NOMO-1 (cell line): ENCODE measurements around the gene PROK2.

ENCODE experiments used
- DNase-seq, 2 experiments: peaks; one replicate each; lab custom pipeline; 2025; ENCODE audit not compliant: unreplicated experiment in 2 of 2; lab: John Stamatoyannopoulos, UW

Gene PROK2

DNA sequence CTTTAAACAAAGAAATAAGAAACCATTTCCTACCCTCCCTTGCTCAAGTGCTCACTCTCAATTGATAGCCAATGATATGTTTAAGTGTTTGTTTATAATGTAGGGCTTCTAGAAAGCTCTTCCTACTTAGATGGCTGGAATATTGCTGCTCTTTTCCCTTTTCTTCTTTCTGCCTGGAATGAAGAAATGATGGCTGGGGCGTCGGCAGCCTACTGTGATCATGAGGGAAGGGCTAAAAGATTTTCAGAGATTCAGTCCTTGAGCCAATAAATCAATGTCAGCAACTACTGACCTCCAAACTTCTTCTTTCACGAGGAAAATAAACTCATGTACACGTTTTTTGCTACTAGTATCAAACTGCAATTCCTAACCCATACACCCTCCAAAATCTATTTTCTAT, 33.3 kb downstream of the PROK2 start:
- no peak for DNase-seq

GRCh38 chr3:71744738-71745137, 40.2 kb downstream of the PROK2 start:
- no peak for DNase-seq

DNA sequence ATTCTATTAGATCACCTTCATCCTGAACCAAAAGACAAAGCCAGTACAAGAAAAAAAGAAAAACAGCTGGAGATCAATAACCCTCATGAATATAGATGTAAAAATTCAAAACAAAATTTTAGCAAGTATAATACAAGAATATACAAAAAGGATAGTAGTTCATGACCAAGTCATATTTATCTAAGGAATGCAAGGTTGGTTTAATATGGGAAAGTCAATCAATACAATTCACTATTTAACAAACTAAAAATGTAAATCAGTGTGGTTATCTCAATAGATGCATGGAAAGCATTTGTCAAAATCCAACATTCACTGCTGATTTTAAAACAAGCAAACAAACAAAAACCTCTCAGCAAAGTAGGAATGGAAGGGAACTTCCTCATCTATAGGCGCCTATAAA, 42.3 kb downstream of the PROK2 start:
- DNase-seq, result no peak

DNA sequence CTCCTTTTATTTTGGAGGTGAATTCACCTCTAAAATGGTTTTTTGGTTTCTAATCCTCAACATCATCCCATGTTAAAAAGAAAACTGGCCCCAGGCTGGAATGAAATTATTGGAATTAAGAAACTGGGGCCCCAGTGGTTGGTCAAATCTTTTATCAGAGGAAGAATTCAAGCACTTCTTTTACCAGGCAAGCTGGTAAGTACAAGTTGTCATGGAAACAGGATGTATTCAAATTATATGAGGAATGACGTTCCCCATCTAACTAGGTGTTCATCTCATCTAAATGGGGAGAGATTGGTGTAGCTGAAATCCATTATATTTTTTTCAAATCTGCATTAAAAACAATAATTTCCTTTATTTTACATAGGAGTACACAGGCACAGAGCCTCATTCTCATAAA, 50.1 kb downstream of the PROK2 start:
- no peak for DNase-seq

- DNase-seq, result no peak
Observed at GRCh38 chr3:71733319-71733718, 51.6 kb downstream of the PROK2 start.

GRCh38 chr3:71732637-71733036, 52.3 kb downstream of the PROK2 start:
- no peak for DNase-seq

- peak in 1 of 2 experiments; percentile 9 for DNase-seq
Observed at GRCh38 chr3:71728632-71729342, 56.2 kb downstream of the PROK2 start.

GRCh38 chr3:71726146-71726545, 58.8 kb downstream of the PROK2 start:
- DNase-seq, result no peak

GRCh38 chr3:71725271-71725991, 59.5 kb downstream of the PROK2 start, which contains the start of gene EIF4E3:
EIF4E3 (minus strand) TSS chr3:71725402; CDS start chr3:71725367, 35 bp downstream.
- peak in 1 of 2 experiments; percentile 25 for DNase-seq

DNA sequence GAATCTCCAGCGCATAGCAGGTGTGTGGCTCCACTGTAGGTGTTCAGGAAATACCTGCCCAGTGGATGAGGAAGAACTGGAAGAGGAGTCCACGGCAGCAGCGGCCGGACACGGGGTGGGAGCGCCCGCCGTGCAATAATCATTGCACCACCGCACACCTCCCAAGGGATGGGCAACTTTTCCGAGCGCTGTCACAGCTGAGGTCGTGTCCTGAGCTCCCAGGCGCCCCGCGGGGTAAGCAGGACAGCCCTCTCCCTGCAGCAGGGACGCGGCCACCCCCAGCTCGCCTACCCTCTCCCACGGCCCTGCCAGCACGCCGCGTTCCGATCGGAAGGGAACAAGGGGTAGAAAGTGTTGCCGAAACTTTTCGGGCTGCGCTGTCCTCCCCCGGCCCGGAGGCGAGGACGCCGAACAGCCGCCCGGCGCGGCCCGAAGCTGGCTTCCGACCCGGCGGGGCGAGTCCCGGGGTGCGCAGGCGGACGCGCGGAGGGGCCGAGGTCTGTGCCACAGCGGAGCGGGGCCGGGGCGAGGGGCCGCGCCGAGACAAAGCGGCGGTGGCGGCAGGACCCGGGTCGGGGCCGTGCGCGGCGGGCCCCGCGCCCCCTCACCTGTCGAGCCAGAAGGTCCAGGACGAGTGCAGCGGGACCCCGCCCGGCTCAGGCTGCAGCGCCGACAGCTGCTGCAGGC, 60.2 kb downstream of the PROK2 start:
- DNase-seq, result peak in 1 of 2 experiments; percentile 2

DNA sequence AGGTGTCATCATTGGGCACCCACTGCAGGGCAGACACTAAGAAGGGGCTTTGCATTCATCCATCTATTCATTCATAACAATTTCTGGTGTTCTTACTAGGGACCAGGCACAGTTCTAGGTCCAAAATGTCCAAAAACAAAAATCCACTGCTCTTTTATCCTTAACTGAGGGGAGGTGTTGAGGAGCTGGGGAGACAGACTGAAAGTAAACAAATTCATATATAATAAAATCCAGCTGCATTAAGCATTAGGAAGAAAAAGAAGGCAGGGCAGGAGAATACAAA, 60.8 kb downstream of the PROK2 start:
- no peak for DNase-seq

DNA sequence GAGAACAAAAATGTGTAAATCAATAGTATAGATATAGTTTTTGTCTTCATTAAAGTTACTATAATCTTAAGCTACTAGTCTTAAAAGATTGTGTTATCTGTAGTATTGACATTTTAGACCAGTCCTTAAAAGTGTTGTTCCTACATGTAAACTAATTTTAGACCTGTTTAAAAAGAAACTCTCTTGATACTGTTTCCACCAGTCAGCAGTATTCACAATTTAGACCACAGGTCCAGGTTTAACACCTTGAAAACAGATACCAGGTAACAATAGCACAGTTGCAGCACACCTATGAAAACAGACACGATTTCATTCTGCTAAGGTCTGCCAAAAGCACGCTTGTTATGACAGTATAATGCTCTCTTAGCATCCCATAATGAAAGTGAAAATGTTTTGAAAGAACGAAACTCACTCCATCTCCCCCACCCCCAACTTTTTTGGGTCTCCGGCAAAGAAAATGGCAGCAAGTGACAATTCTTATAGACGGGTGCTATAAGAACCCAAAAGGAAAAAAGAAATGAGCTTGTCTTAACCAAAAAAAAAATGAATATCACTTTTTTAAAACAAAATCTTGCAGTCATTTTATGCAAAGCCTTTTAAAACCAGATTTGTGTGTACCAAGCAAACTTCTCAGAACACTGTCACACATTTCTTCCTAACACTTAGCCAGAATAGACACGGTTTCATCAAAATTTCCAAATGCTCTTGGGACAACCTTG, 61.3 kb downstream of the PROK2 start:
- DNase-seq, result no peak

DNA sequence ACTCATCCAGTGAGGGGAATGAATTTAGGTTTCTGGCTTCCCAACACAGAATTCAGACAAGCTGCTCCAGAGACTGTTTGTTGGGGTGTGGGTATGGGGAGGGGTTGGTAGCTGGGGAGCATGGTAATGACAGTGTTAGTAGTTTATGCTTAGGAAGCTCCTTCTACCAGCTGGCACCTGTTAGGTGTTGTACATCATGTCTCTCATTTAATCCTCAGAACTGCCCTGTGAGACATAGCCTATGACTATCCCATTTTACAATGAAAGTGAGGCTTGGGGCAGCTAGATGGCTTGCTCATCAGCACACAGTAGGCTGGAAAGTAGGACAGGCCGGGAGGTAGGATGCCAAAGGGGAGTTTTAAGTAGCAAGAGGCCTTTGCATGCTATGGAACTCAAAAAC, 62.3 kb downstream of the PROK2 start:
- no peak for DNase-seq
